Neural progenitor cell (in vitro differentiated cells): ENCODE measurements around the gene OR9A2. TPM values are rescaled to one million over a fixed set of nuclear protein-coding genes. Genes with fewer than 3 reads are reported as not detected.

ENCODE experiments used
- DNase-seq: peaks from one replicate; pipeline ENCODE4 v3.0.0-alpha.2; 2016; ENCODE audit warnings: low spot score
- H2AFZ ChIP-seq: fragments of 200-600 bp; sonication (generic); replicated peaks from 2 replicates; pipeline ENCODE4 v1.6.1; 2016; ENCODE audit warnings: antibody characterized with exemption
- H3F3A ChIP-seq: fragments of 200-600 bp; sonication (generic); 2 replicates; pipeline ENCODE4 v1.6.1; 2016; ENCODE audit warnings: antibody characterized with exemption, low read depth
- H3K27ac ChIP-seq: fragments of 200-600 bp; sonication (generic); 2 replicates; pipeline ENCODE4 v1.5.1; 2016; ENCODE audit warnings: mild to moderate bottlenecking
- H3K27me3 ChIP-seq: fragments of 200-600 bp; sonication (generic); 2 replicates; pipeline ENCODE4 v1.6.1; 2016; ENCODE audit warnings: mild to moderate bottlenecking, moderate library complexity
- H3K36me3 ChIP-seq: fragments of 200-600 bp; sonication (generic); 2 replicates; pipeline ENCODE4 v1.5.1; 2016
- H3K4me1 ChIP-seq: fragments of 200-600 bp; sonication (generic); 2 replicates; pipeline ENCODE4 v1.6.1; 2016; ENCODE audit warnings: mixed run types
- H3K4me2 ChIP-seq: fragments of 200-600 bp; sonication (generic); 2 replicates; pipeline ENCODE4 v1.6.1; 2016
- H3K4me3 ChIP-seq: fragments of 200-600 bp; sonication (generic); 2 replicates; pipeline ENCODE4 v1.5.1; 2016
- H3K79me2 ChIP-seq: fragments of 200-600 bp; sonication (generic); 2 replicates; pipeline ENCODE4 v1.6.1; 2016; ENCODE audit warnings: low read depth
- H3K9ac ChIP-seq: fragments of 200-600 bp; sonication (generic); 2 replicates; pipeline ENCODE4 v1.6.1; 2016
- H3K9me3 ChIP-seq: fragments of 200-600 bp; sonication (generic); 2 replicates; pipeline ENCODE4 v1.5.1; 2016; ENCODE audit warnings: low read depth
- H4K20me1 ChIP-seq: fragments of 200-600 bp; sonication (generic); 2 replicates; pipeline ENCODE4 v1.6.1; 2016; ENCODE audit warnings: low read depth
- H3K27ac Mint-ChIP-seq: 3 replicates; pipeline ENCODE4 v1.8.0; 2021; ENCODE audit warnings: mixed read lengths
- H3K27me3 Mint-ChIP-seq: 2 replicates; pipeline ENCODE4 v1.8.0; 2022; ENCODE audit warnings: low read depth, mild to moderate bottlenecking, inconsistent platforms, moderate library complexity, mixed read lengths; ENCODE audit not compliant: insufficient read depth
- H3K36me3 Mint-ChIP-seq: 3 replicates; pipeline ENCODE4 v1.8.0; 2021; ENCODE audit warnings: mixed read lengths
- H3K4me1 Mint-ChIP-seq: 3 replicates; pipeline ENCODE4 v1.8.0; 2021; ENCODE audit warnings: mixed read lengths
- H3K4me3 Mint-ChIP-seq: 3 replicates; pipeline ENCODE4 v1.8.0; 2021; ENCODE audit warnings: mild to moderate bottlenecking, moderate library complexity, mixed read lengths
- H3K9me3 Mint-ChIP-seq: 3 replicates; pipeline ENCODE4 v1.8.0; 2020; ENCODE audit warnings: mixed read lengths
- CTCF ChIP-seq: fragments of 200-600 bp; sonication (generic); IDR thresholded peaks from 2 replicates; pipeline ENCODE4 v1.5.1; 2017; ENCODE audit warnings: antibody characterized with exemption, mild to moderate bottlenecking
- EZH2 ChIP-seq: fragments of 200-600 bp; sonication (generic); IDR thresholded peaks from 2 replicates; pipeline ENCODE4 v1.6.1; 2017; ENCODE audit warnings: antibody characterized with exemption, mild to moderate bottlenecking, moderate library complexity
- EZH2phosphoT487 ChIP-seq: fragments of 200-600 bp; sonication (generic); IDR thresholded peaks from 2 replicates; pipeline ENCODE4 v1.6.1; 2017; ENCODE audit warnings: antibody characterized with exemption
- total RNA-seq: library from RNA; depleted of rRNA; stranded (reverse); fragments of >200 nt; gene quantifications from 2 replicates; pipeline ENCODE4 v1.2.3, GENCODE V29; 2015; ENCODE audit warnings: low replicate concordance

The OR9A2 gene
- total RNA-seq, 1 donor from 2014 or later = not detected

- peaks cover 10% of the 10 kb centered on the region for H3K4me1 Mint-ChIP-seq
- H3K27me3 Mint-ChIP-seq = peaks cover 4% of the 10 kb centered on the region
- no peak for TF ChIP-seq EZH2phosphoT487
- TF ChIP-seq CTCF = no peak
- no peak for TF ChIP-seq EZH2
- H3K4me2 ChIP-seq = no peak overlapping the region
- H3K4me1 ChIP-seq = no peaks in the 10 kb centered on the region
- peaks cover 2% of the 10 kb centered on the region for H3K9me3 Mint-ChIP-seq
- H2AFZ ChIP-seq = no peak overlapping the region
- H3K36me3 Mint-ChIP-seq = no peaks in the 10 kb centered on the region
- no peak overlapping the region for H3K9ac ChIP-seq
- no peak overlapping the region for H3K27ac ChIP-seq
- H3K36me3 ChIP-seq = no peaks in the 10 kb centered on the region
- H3K4me3 Mint-ChIP-seq = no peak overlapping the region
- H3K27me3 ChIP-seq = no peaks in the 10 kb centered on the region
- no peak overlapping the region for H3K27ac Mint-ChIP-seq
- H3F3A ChIP-seq = no peaks in the 10 kb centered on the region
- no peak for DNase-seq
- no peaks in the 10 kb centered on the region for H3K9me3 ChIP-seq
- no peak overlapping the region for H3K4me3 ChIP-seq
- H4K20me1 ChIP-seq = no peaks in the 10 kb centered on the region
- H3K79me2 ChIP-seq = no peaks in the 10 kb centered on the region
These were observed 27.7 kb upstream of the OR9A2 start for GRCh38 chr7:143054621-143055020.

GRCh38 chr7:143052041-143052440, 25.1 kb upstream of the OR9A2 start, which contains the start of gene OR6V1:
Gene OR6V1, plus strand, starts transcription at chr7:143052341. Its CDS starts 0 bp downstream, at chr7:143052341.
- no peak within 1 kb of the TSS for H3K4me2 ChIP-seq
- H2AFZ ChIP-seq = no peak within 1 kb of the TSS

GRCh38 chr7:143050931-143051330, 24.0 kb upstream of the OR9A2 start:
- no peak overlapping the region for H3K27ac ChIP-seq
- H3K27ac Mint-ChIP-seq = no peak overlapping the region
- no peak overlapping the region for H3K4me2 ChIP-seq
- peaks cover 2% of the 10 kb centered on the region for H3K9me3 Mint-ChIP-seq
- no peak overlapping the region for H2AFZ ChIP-seq
- H3K4me1 ChIP-seq = no peaks in the 10 kb centered on the region
- H3K9ac ChIP-seq = no peak overlapping the region
- no peak overlapping the region for H3K4me3 Mint-ChIP-seq
- peak; percentile 27 for DNase-seq
- H3K79me2 ChIP-seq = no peaks in the 10 kb centered on the region
- H3K27me3 Mint-ChIP-seq = peaks cover 4% of the 10 kb centered on the region
- TF ChIP-seq EZH2 (no peak), CTCF (no peak), EZH2phosphoT487 (no peak)
- peaks cover 10% of the 10 kb centered on the region for H3K4me1 Mint-ChIP-seq
- no peaks in the 10 kb centered on the region for H3K27me3 ChIP-seq
- H3K36me3 Mint-ChIP-seq = no peaks in the 10 kb centered on the region
- H3K9me3 ChIP-seq = no peaks in the 10 kb centered on the region
- H3K4me3 ChIP-seq = no peak overlapping the region
- no peaks in the 10 kb centered on the region for H3F3A ChIP-seq
- H4K20me1 ChIP-seq = no peaks in the 10 kb centered on the region
- H3K36me3 ChIP-seq = no peaks in the 10 kb centered on the region

More at GRCh38 chr7:143052041-143052440, 25.1 kb upstream of the OR9A2 start, which contains the start of gene OR6V1:
- Histone ChIP-seq H3K79me2 (no peaks in the 10 kb centered on the region), H3K9me3 (no peaks in the 10 kb centered on the region), H3K9ac (no peak within 1 kb of the TSS), H3K4me3 (no peak within 1 kb of the TSS), H3K27me3 (no peaks in the 10 kb centered on the region), H3K4me1 (no peaks in the 10 kb centered on the region), H4K20me1 (no peaks in the 10 kb centered on the region), H3K27ac (no peak within 1 kb of the TSS), H3K36me3 (no peaks in the 10 kb centered on the region), H3F3A (no peaks in the 10 kb centered on the region)
- peaks cover 10% of the 10 kb centered on the region for H3K4me1 Mint-ChIP-seq
- peaks cover 4% of the 10 kb centered on the region for H3K27me3 Mint-ChIP-seq
- H3K27ac Mint-ChIP-seq = no peak within 1 kb of the TSS
- H3K9me3 Mint-ChIP-seq = peaks cover 2% of the 10 kb centered on the region
- no peak for DNase-seq
- H3K36me3 Mint-ChIP-seq = no peaks in the 10 kb centered on the region
- TF ChIP-seq CTCF (no peak), EZH2 (no peak), EZH2phosphoT487 (no peak)
- H3K4me3 Mint-ChIP-seq = no peak within 1 kb of the TSS
